Measurements from ENCODE around the gene HOXD8.

Gene HOXD8

DNA sequence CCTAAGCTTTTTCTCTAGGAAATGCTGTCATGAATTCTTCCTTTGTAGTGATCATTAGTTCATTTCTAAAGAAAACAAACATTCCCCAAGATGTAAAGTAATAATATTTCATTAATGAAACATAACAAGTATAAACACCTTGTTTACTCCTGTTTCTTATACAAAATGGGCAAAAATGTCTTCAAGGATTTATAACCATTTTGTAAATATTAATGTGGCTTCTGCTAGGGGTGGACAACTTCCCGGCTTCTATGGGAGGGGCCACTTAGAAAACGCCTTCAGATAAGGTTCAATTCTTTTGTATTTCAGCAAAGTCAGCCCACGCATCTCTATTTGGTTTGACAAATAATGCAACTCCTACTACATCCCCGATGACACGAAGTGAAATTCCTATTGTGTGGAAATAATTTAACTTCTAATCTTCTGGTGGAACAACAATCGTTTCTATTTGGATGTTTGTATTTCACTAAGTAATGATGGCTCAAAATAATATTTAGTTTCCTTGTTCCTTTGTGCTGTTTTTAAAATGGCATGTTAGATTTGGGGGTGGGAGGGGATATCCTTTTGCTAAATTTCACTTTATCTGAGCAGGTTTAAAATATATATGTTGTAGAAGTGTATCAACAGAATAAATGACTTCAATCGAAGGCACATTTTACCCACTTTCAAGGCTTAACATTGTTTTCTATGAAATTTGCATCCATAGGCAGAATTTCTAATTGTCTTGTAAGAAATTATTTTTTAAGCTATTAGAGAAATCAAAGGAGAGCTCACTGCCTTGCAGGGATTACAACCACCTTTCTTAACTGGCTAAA, 44.3 kb downstream of the HOXD8 start:
- Histone ChIP-seq H3K27me3 (peaks cover 100% of the 10 kb centered on the region), H3K36me3 (no peaks in the 10 kb centered on the region), H3K4me1 (ENCODE audit: control insufficient read depth in 1 of 2, insufficient read depth in 1 of 2, low read depth in 1 of 2, low read length in 1 of 2) (no peaks in the 10 kb centered on the region), H3K27ac (no peak overlapping the region), H3K9me3 (no peaks in the 10 kb centered on the region), H3K4me3 (ENCODE audit: low read depth in 1 of 2, low read length in 1 of 2) (no peak overlapping the region)
- TF ChIP-seq, protein P1, sequence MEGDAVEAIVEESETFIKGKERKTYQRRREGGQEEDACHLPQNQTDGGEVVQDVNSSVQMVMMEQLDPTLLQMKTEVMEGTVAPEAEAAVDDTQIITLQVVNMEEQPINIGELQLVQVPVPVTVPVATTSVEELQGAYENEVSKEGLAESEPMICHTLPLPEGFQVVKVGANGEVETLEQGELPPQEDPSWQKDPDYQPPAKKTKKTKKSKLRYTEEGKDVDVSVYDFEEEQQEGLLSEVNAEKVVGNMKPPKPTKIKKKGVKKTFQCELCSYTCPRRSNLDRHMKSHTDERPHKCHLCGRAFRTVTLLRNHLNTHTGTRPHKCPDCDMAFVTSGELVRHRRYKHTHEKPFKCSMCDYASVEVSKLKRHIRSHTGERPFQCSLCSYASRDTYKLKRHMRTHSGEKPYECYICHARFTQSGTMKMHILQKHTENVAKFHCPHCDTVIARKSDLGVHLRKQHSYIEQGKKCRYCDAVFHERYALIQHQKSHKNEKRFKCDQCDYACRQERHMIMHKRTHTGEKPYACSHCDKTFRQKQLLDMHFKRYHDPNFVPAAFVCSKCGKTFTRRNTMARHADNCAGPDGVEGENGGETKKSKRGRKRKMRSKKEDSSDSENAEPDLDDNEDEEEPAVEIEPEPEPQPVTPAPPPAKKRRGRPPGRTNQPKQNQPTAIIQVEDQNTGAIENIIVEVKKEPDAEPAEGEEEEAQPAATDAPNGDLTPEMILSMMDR (IDR thresholded peaks at IDR 0.05) = no peak

DNA sequence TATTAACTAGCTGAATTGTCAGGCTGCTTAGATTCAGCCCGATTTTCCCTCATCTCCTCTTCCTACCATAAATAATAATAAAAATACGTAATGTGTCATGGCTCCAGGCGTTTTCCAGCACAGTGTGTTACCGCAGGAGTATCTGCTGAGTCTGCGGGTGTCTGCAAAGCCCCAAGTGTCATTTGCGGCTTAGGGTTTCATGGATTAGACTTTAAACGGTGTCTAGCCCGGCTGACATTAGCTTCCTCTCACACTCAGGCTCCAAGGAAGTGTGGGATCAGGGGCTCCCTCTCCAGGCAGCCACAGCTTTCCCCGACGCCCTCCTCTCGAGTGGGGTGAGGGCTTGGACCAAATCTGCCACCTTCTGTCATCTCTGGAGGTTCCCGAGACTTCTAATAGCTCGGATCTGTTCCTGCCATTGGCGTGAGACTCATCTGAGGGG, 44.9 kb downstream of the HOXD8 start:
- Histone ChIP-seq H3K27ac (no peak overlapping the region), H3K9me3 (no peaks in the 10 kb centered on the region), H3K36me3 (no peaks in the 10 kb centered on the region), H3K4me1 (ENCODE audit: control insufficient read depth in 1 of 2, insufficient read depth in 1 of 2, low read depth in 1 of 2, low read length in 1 of 2) (no peaks in the 10 kb centered on the region), H3K27me3 (peaks cover 100% of the 10 kb centered on the region), H3K4me3 (ENCODE audit: low read depth in 1 of 2, low read length in 1 of 2) (no peak overlapping the region)
- TF ChIP-seq, protein P1 (IDR thresholded peaks at IDR 0.05) = no peak

DNA sequence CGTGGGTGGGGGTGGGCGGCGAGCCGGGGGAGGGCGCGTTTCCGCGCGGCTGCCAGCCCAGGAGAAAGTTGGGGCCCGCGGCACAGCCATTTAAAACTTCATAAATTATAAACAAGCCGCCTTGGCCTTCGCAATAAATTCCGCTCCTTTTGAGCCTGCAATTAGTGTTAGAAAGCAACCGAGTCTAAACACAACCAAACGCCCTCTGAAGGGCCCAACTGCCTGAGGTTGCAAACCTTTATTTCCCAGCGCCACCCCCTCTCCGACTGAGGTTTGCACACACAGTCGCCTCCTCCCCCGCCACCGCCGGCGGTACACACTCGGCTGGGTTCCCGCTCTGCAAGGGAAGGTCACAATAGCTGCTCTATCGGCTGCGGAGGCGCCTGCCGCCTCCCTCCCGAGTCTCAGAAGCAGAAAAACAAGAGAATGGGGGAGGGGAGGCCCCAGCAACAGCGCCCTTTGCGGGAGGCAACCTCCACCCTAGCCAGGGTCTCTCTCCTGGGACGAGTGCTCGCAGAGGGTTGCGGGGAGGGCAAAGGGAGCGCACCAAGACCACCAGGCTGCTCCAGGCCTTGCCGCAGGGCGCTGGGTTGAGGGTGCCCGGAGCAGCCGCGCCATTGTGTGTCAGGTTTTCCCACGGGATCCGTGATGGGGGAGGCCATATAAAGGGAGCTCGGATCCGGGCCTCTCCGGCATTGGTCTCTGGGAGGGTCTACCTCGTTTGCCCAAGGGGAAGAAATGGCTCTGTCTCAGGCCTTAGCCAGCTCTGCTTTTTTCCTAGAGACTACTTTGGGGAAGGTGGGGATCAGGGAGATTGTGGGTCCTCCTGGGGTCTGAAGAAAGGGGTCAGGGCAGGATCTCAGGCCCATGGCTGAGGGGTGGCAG, 45.6 kb downstream of the HOXD8 start:
- Histone ChIP-seq H3K27me3 (peaks cover 100% of the 10 kb centered on the region), H3K4me3 (ENCODE audit: low read depth in 1 of 2, low read length in 1 of 2) (no peak overlapping the region), H3K36me3 (no peaks in the 10 kb centered on the region), H3K4me1 (ENCODE audit: control insufficient read depth in 1 of 2, insufficient read depth in 1 of 2, low read depth in 1 of 2, low read length in 1 of 2) (no peaks in the 10 kb centered on the region), H3K27ac (no peak overlapping the region), H3K9me3 (no peaks in the 10 kb centered on the region)
- TF ChIP-seq, protein P1 (IDR thresholded peaks at IDR 0.05) = no peak

DNA sequence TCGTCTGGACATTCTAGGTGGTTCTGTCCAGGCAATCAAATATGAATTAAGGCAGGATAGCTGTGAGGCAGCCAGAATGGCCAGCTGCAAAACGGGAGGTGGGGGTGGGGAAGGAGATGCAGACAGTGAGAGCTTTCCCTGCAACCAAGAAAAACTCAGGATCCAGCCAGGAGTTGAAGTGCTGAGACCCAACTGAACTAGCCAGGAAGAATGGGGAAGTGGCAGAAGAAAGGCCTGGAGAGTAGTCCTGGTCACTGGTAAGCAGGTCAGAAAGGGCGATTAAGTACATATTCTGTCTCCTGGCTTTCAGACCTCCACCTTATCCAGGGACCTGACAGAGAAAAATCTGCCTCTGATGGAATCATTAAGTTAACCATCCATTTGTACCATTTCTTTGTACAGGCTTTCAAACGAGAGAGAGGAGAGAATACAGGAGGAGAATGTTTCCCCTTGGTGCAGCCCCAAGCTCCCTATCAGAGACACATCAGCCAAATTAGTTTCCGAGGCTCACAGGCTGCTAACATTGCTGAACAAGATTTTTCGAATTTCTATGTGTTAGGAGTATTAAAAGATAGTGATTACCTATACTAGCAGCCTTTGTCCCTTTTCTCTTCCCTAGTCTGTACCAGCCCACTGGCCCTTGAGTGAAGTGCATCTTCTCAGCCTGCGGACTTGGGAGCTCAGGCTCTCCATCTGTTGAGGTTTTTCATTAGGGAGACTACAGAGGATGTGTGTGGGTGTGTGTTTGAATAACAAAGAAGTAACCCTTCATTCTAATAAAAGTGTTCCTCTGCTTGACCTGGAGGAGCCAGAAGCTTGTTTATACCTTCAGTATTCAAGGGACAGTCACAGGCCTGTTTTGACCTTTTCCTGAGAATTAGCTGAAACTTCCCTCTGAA, 46.5 kb downstream of the HOXD8 start:
- Histone ChIP-seq H3K4me1 (ENCODE audit: control insufficient read depth in 1 of 2, insufficient read depth in 1 of 2, low read depth in 1 of 2, low read length in 1 of 2) (no peaks in the 10 kb centered on the region), H3K36me3 (no peaks in the 10 kb centered on the region), H3K27me3 (peaks cover 100% of the 10 kb centered on the region), H3K4me3 (ENCODE audit: low read depth in 1 of 2, low read length in 1 of 2) (no peak overlapping the region), H3K27ac (no peak overlapping the region), H3K9me3 (no peaks in the 10 kb centered on the region)
- TF ChIP-seq, protein P1 (IDR thresholded peaks at IDR 0.05) = no peak

DNA sequence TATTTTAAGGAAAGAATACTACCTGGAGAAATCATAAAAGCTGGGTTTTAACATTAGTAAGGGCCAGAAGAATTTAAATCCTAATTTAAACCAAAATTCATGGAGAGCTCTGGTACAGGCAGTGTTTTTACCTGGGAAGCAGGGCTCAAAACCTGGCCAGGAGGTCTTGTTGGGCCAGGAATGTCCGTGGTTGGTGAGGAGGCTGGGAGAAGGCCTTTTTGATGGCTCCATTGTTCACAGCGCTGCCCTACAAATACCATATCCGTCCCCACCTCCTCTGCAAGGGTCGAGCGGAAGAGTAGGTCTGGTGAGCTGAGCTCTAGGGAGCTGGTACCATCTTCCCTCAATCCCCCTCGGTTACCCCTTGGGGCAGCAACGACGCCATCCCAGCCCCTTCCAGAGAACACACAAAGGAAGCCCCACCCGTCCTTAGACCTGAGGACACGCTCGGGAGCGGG, 48.1 kb downstream of the HOXD8 start:
- H3K36me3 ChIP-seq = no peaks in the 10 kb centered on the region
- no peaks in the 10 kb centered on the region for H3K4me1 ChIP-seq (ENCODE audit: control insufficient read depth in 1 of 2, insufficient read depth in 1 of 2, low read depth in 1 of 2, low read length in 1 of 2)
- H3K27ac ChIP-seq = no peak overlapping the region
- no peak overlapping the region for H3K4me3 ChIP-seq (ENCODE audit: low read depth in 1 of 2, low read length in 1 of 2)
- H3K9me3 ChIP-seq = no peaks in the 10 kb centered on the region
- TF ChIP-seq, protein P1 (IDR thresholded peaks at IDR 0.05) = no peak
- peaks cover 100% of the 10 kb centered on the region for H3K27me3 ChIP-seq

Measured in neutrophil (primary cell).